ENCODE data around the gene RAPGEF5.
"Not testable (repeated sequence)": the region's sequence is repeated elsewhere in the genome, so short reads cannot be mapped to it uniquely, and the experiment has no call there.

RAPGEF5 gene

DNA sequence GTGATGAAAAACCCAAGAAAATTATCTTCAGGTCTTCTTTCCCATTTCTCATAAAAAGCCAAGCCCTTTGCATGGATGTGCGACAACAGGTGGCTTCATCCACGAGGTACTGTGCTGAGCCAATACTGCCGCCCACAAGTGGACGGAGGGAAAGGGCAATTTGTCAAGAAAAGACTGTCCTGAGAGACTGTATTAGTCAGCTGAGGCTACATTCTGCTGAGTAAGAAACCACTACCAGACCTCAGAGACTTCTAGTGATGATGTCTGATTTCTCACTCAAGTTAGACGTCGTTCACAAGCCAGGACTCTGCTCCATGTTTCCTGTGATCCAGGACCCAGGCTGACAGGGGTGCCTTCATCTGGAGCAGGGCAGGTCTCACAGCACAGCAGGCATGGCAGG lies 239.7 kb downstream of the RAPGEF5 start:
- no peak for DNase-seq (ENCODE audit: low spot score)

DNA sequence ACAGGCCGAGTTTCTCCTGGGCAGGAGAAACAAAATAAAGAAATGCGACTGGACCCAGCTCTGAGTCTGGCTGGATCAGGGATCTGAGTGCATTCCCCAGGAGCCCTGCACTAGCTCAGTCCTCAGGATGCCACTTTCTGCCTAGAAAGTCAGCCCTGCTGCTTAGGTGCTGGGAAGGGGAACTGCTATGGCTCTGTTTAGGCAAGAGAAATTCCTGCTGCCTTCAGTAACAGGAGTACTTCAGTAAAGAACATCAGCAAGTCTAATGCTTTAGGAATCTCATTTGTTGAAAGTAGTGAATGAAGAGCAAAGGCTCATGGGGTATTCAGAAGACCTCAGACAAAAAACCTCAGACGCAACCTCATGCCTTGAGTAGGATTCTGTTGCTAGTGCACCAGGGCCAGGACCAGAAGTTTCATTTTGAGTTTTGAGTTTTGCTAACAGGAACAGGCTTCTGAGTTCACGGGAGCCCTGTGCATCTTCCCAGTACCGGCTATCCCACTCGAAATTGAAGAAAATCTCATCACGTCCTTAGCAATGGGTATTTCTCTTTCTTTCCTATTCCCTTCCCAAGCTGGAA lies 240.4 kb downstream of the RAPGEF5 start:
- no peak for DNase-seq (ENCODE audit: low spot score)

DNA sequence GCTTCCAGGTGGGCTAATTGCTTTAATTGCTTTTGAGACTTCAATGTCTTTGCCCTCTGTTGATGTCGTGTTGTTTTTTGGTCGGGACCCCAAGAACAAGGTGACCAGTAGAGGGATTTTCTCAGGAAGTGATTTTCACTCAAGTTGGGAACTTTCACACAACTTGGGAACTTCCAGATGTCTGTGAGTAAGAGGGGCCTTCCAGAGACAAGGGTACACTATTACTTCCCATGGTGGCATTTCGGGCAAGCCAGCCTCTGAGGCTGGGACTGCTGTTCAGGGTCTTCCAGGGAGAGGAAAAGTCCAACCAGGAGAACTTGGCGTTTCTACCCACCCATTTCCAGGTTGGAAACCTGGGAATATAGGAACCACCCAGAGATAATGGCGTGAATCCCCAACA lies 241.3 kb downstream of the RAPGEF5 start:
- no peak for DNase-seq (ENCODE audit: low spot score)

DNA sequence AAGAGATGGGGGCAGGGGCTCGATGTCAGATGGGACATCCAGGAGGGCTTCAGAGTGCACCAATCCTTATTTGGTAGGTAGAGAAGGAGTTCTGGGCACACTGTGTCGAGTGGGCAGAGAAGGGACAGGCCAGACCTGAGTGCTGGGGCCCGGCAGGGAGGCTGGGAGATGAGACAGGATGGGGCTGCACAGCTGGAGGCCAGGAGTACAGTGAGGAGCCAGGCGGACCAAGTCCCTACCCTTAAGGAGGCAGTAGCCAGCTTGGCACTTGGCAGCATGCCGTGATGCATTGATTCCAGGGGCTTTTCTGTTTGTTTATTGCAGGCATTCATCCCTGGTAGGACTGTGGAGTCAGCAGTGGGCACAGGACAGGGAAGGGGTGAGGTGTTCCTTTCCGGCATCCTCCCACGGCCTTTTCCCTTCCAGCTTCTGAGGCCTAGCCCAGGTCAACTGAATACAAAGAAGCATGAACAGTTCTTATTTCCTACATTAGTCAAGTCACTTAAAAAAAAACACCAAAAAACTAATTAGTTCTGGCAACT lies 242.4 kb downstream of the RAPGEF5 start:
- DNase-seq (ENCODE audit: low spot score): no peak

DNA sequence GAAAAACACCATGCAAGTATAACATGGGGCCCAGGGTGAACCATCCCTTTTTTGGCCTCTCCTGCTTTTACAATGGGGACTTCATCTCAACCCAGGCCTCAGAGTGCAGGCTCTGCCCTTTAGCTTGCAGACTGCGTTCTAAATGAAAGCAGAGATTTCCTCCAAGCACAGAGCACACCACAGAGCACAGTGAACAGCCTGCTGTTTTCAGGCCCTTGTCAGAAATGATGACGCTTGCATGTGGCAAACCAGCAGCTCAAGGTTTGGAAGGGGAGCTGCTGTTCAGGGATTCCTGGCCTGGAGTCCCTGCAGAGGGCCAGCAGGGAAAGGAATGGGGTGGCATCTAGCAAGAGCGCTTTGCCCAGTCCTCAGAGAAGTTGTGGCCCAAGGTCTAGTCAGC lies 243.9 kb downstream of the RAPGEF5 start:
- DNase-seq (ENCODE audit: low spot score): no peak

DNA sequence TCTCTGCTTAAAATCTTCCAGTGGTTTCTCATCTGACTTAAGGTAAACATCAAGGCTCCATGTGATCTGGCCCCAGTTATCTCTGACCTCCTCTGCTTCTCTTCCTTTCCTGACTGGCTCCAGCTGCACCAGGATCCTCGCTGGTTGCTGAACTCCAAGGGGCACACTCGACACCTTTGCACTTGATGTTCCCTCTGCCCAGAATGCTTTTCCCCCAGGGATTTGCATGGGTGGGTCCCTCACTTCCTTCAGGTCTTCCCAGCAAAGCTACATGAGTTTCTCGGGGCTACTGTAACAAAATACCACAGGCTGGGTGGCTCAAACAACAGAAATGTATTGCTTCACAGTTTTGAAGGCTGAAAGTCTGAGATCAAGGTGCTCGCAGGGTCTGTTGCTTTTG lies 245.3 kb downstream of the RAPGEF5 start:
- no peak for DNase-seq (ENCODE audit: low spot score)

DNA sequence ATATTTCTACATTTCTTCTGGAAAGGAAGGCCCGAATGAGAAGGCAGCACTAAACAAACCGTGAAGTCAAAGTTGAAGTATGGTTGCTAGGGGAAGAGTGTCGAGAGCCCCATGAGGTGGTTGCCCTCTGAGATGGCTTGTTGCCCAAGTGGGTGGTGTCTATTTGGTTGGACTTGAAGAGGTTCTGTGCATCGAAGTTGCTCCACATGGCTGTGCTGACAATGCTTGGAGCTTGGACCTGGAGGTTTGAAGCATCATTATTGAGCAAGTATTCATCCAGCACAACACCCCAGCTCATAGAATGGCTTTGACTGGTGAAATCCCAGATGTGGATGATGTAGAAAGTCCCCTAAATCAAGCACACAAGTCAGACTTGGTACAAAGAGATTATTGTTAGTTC lies 246.1 kb downstream of the RAPGEF5 start:
- no peak for DNase-seq (ENCODE audit: low spot score)

DNA sequence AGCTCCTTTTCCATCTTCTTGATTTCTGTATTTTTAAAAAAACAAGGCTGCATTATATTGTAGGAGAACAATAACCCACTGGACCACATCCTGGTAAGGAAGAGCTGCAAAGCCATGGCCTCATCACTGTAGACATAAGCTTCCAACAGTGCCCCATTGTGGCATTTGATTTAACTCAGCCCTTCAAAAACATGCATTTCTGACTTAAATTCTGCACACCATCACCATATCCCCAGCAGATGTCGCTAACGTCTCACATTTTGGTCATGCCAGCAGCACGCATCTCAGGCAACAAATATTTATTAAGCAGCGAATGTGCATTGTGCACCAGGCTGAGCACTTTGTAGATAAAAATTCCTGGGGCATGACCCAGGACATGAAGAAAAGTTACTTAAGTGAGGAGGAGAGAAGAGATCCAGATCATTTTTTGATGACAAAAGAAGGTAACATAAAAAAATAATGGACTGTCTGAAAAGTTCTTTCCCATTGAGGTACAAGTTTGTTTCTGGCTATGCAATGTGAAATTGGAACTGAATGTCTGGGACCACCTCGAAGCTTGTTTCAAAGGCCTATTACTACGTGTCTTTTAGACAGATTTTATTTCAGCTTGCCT lies 246.6 kb downstream of the RAPGEF5 start:
- DNase-seq (ENCODE audit: low spot score): peak; percentile 68

DNA sequence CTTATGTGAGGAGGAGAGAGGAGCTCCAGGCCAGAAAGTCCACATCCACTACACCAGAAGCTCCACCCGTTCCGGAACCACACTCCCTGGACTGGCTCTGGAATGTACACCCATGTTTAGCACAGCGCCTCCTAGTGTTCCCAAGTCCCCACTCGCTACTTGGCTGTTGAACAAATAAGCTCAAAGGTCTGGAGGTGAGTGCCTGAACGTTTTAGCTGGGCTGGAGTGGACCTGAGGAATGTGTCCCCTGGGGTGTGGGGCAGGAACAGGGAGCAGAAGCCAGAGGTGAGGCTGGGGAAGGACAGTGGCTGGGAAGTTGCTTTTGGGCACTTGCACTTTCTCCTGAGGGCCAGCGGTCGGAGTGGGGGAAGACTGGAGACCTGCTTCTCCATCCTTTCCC lies 247.2 kb downstream of the RAPGEF5 start:
- DNase-seq (ENCODE audit: low spot score): no peak

DNA sequence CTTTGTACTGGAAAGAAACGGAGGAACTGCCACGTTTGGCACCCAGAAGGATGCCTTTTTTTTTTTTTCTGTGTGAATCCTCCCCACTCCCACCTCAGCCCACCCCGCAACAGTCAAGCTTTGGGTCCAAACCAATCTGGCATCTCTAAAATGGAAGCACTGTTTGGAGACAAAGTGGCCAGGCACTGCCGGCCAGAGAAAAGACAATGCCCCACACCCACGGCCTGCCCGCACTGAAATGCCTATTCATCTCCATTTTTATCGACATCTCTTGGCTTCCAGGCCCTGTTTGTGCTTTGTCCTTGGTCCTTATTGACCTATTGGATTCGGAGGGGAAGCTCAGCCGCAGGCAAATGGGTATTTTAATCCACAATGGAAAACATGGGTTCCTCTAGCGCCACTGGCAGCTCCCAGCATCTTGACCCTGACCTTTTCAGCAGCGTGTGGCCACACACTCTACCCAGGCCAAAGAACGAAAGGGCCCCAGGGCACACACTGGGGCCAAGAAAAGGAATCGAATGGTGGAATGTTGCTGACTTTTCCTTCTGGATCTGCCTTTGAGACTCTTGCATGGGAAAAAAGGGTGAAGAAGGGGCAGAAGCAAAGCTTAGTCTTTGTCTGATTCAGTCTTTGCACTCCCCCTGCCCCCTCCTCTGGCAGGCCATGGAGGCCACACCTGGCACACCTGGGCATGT lies 248.7 kb downstream of the RAPGEF5 start:
- DNase-seq (ENCODE audit: low spot score): no peak

DNA sequence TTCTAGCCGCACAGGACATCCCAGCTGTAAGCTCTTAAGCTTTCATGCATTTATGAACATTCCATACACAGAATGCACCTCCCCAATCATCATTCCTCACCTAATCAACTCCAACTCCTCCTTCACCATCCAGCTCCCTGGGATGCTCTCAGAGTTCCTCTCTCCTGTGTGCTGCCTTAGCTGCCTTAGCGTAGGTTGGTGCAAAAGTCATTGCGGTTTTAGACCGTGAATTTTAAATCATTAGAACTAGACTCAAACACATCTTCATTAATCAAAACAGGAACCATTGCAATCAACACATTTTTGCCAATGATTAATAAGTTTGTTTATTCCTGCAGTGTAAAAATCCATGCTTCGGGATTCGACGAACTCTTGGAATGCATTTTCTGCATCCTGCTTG lies 251.4 kb downstream of the RAPGEF5 start:
- DNase-seq (ENCODE audit: low spot score): no peak

DNA sequence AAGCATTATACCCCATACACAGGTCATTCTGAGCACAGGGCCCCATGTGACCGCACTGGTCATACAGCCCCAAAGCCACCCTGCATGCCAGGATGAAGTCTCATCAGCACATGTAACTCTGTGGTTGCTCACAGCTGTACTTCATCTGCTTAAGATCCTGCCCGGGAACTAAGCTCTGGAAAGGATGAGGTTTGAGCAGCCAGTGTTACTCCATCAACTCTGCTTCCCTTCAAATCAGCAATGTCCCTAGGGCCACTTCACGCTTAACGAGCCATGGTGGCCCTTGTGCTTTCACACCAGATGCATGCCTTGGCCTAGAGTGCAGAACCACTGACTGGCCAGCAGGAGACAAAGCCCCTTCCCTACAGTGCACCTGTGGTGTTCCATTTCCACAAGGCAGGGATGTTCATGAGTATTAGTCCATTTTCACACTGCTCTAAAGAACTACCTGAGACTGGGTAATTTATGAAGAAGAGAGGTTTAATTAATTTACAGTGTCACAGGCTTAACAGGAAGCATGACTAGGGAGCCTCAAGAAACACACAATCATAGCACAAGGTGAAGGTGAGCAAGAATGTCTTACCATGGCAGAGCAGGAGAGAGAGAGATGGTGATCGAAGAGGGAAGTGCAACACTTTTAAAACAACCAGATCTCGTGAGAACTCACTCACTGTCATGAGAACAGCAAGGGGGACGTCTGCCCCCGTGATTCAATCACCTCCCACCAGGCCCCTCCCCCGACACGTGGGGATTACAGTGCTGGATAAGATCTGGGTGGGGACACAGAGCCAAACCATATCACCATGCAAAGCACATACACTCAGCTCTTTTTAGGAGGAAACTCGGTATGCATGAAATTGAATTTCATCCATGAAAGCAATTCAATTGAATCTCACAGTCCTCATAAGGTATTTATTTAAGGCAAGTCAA lies 262.3 kb downstream of the RAPGEF5 start:
- no peak for DNase-seq (ENCODE audit: low spot score)

DNA sequence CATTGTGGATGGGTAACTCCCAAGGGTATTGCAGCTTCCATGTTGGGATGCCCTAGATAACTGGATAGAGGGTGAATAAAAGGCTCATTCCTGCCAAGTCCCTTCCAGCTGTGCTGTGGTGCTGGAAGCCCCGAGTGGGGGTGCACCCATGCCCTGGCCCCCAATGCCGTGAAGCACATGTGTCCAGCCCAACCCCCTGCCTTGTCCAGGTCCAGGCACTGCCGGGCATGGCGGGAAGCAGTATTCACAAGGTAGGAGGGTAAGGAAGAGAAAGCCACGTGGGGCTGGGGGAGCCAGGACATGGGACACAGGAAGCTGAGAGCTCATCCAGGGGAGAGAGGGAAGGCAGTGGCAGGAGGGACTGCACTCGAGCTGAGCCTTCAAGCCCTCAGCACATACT lies 263.0 kb downstream of the RAPGEF5 start:
- DNase-seq (ENCODE audit: low spot score): no peak

DNA sequence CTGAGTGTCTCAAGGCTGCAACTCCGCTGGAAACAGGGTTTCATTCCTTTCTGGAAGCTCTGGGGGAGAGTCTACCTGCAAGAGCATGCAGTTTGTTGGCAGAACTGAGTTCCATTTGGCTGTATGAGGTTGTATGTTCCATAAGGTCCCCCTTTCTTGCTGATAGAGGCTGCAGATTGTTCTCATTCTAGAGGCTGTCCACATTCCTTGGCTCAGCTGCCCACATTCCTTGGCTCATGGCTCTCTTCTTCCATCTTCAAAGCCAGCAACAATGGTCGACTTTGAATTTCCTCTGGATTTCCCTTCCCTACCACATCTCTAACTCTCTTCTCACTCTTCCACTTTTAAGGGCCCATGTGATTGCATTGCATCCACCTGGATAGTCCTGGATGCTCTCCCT lies 264.0 kb downstream of the RAPGEF5 start:
- no peak for DNase-seq (ENCODE audit: low spot score)

DNA sequence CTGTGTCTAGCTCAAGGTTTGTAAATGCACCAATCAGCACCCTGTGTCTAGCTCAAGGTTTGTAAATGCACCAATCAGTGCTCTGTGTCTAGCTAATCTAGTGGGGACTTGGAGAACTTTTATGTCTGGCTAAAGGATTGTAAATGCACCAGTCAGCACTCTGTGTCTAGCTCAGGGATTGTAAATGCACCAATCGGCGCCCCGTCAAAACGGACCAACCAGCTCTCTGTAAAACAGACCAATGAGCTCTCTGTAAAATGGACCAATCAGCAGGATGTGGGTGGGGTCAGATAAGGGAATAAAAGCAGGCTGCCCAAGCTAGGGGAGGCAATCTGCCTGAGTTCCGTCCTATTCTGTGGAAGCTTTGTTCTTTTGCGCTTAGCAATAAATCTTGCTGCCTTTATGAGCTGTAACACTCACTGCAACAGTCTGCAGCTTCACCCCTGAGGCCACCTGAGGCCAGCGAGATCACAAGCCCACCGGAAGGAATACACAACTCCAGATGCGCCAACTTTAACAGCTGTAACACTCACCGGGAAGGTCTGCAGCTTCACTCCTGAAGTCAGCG lies 265.9 kb downstream of the RAPGEF5 start:
- DNase-seq (ENCODE audit: low spot score): not testable (repeated sequence)

DNA sequence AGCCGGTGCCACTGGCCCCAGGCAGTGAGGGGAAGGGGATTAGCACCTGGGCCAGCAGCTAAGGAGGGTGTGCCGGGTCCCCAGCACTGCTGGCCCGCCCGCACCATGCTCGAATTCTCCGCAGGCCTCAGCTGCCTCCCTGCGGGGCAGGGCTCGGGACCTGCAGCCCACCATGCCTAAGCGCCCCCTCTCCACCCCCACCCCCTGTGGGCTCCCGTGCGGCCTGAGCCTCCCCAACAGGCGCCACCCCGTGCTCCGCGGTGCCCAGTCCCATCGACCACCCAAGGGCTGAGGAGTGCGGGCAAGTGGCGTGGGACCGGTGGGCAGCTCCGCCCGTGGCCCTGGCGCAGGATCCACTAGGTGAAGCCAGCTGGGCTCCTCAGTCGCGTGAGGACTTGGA lies 266.4 kb downstream of the RAPGEF5 start:
- no peak for DNase-seq (ENCODE audit: low spot score)

DNA sequence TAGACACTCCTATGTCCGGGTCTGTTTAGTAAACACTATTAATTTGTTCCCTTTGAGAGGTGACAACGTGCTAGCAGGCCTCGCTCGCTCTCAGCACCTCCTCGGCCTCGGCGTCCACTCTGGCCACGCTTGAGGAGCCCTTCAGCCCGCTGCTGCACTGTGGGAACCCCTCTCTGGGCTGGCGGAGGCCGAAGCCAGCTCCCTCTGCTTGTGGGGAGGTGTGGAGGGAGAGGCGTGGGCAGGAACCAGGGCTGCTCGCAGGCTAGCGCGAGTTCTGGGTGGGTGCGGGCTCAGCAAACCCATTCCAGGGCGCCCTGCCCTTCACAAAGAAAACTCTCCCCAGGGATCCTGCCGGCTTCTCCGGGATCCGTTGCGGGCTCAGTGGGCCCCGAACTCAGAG lies 266.8 kb downstream of the RAPGEF5 start:
- DNase-seq (ENCODE audit: low spot score): no peak

DNA sequence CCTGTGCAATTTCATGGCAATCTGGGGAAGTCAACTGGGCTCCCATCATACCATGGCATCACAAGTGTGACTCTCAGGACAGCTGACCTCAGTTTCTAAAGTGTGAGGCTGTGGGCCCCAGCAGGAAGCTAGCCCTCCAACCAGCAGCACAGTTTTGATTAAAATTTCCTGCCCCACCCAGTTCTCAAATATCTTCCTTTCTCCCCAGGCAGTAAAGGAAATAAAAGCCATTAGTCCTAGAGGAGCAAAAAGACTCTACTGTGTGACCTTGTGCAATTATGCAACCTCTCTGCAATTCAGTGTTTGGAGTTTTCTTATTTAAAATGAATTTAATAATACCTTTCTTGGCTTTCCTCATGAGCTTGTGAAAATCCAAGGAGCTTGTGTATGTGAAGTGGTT lies 268.1 kb downstream of the RAPGEF5 start:
- no peak for DNase-seq (ENCODE audit: low spot score)

DNA sequence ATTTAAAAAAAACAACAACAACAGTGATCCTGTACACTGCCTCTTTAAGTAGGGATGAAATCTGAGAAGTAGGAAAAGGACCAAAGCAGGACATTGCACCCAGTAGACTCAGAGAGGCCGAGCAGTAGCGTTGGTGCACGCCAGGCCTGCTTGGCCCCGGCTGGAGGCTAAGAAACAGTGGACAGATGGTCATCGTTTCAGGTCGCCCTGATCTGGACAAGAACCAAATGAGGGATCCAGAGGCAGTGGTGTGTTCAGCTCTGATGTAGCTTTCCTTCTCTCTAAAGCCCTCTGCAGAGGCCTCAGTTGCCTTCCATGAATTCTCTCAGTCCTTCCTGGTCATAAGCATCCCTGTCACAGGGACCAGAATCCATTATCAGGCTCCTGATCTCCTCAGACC lies 269.1 kb downstream of the RAPGEF5 start:
- no peak for DNase-seq (ENCODE audit: low spot score)

DNA sequence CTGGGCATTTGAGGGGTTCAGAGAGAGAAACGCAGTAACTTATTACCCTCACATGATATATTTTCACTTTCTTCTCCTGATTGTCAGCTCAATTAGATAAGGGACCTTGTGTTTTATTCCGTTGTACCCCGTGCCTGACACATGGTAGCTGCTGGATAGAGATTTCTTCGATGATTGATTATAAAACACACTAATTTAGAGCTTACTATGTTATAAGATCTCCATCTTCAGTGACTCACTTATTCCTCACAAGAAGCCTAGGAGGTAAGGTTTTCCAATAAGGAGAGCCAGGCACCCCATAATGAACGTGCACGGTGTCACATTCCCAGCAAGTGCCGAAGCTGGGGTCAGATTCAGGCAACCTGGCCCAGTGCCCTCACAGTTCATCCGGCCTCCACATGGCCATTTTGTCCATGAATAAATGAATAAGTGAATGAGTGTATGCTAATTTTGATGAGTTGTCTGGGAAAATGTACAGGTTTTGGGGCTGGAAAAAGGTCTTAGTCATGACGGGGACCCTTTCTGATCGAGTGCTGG lies 273.2 kb downstream of the RAPGEF5 start:
- DNase-seq (ENCODE audit: low spot score): no peak

DNA sequence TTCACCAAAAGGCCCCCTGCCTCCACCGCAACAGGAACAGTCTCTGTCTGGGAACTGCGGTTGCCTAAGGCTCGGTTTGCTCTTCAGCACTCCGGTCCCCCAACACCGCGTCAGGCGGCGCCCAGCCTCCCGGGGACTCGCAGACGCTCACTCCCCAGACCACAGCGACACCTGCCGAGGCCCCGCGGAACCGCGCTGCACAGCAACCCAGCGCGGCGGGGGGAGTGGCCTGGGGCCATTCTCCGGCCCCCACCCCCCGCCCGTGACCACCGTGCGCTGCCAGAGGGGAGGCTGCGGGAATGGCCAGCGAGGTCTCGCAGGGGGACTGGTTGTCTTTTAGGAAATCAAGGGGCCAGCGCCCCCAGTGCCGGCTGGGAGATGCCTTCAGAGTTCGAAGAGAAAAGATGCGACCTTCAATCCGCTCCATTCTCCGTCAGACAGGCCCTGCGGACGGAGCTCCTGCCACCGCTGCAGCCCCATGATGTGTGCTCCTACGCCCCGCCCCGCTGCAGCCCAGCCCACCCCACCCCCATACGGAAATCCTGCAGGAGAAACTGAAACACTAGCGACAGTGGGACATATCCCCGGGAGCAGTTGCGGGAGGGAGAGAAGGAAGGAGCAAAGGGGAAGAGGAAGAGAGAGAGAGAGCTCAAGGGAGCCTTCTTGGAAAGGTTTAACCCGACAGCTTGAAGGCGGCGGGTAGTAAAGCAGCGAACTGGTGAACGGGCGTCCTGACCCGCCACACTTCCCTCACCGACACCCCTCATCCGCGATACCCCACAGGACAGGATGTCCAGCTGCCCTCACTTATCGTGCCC lies 273.9 kb downstream of the RAPGEF5 start:
- peak; percentile 81 for DNase-seq (ENCODE audit: low spot score)
